GM21526 (cell line): ENCODE data around the gene ASTL.
A peak's percentile ranks its signal among the peaks of the same experiment; 100 is the strongest.

Source experiments
- ATAC-seq: cut with Tn5 transposase; IDR thresholded peaks from one replicate; pipeline ENCODE4 v1.9.1; 2021; ENCODE audit warnings: moderate library complexity; ENCODE audit not compliant: unreplicated experiment, low FRiP score

ASTL gene

GRCh38 chr2:96138179-96139145 lies at the start of gene ASTL:
ASTL (minus strand) TSS chr2:96138502; CDS start chr2:96138436, 66 bp downstream.
- ATAC-seq: no peak

DNA sequence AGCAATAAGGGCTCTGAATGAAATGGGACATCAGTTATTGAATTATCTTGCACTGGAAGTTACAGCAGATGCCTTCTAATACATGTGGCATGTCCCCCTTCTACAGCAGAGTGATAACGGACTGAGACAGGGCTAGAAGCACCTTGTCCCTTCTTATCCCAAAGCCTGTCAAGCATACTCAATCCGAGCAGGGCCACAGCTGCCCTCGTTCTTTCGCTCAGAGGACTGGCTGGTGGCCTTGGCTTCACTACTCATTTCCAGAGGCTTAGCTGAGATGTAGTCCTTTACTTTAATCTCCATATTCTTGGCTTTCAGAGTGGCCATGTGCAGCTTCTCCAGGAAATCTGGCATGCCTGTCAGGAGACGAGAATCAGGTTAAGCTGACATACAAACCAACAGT lies 48.3 kb upstream of the ASTL start:
- ATAC-seq: no peak

DNA sequence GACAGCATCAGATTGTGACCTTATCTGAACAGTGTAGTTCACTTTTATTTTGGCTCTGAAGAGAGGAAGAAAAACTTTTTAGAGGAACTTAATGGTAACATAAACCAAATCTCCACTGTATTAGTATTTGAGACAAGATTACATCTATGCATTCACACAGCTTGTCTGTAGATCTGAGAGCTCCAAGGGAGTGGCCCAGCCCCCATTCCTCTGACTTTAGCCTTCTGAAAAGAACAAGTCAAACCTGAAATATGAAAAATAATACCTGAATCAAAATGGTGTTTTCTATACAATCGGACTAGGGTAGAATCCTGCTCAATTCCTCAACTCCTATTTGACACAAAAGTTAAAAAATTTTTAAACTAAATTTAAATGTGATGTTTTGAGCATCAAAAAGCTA lies 47.2 kb upstream of the ASTL start:
- no peak for ATAC-seq

- no peak for ATAC-seq
Measured at GRCh38 chr2:96184989-96185388, 46.7 kb upstream of the ASTL start.

GRCh38 chr2:96184188-96184587 lies 45.9 kb upstream of the ASTL start:
- ATAC-seq: no peak

- no peak for ATAC-seq
Measured at GRCh38 chr2:96181529-96181928, 43.2 kb upstream of the ASTL start.

GRCh38 chr2:96180521-96180920 lies 42.2 kb upstream of the ASTL start:
- no peak for ATAC-seq

DNA sequence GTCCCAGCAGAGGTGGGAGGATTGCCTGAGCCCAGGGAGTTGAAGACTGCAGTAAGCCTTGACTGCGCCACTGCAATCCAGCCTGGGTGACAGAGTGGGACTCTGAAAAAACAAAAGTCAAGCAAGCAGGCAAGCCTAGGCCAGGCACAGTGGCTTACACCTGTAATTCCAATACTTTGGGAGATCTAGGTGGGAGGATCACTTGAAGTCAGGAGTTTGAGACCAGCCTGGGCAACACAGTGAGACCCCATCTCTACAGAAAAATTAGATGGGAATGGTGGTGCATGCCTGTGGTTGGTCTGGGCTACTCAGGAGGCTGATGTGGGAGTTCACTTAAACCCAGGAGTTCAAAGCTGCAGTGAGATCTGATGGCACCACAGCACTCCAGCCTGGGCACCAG lies 41.7 kb upstream of the ASTL start:
- ATAC-seq: no peak

DNA sequence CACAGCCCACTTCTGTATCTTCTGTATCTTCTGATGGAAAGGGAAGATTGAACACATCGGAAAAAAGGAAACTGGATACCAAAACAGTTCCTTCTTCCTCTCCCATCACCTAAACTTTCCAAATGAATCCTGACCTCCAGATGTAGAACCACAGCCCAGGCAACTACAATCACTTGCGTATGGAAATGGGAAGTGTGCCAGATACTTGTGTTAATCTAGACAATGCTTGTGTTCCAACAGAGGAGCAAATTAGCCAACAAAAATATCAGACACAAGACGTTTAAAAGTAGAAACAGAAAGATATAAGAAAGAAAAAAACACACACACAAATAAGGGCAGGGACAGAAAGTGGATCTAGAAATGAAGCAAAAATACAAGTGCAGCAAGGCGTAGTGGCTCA lies 38.4 kb upstream of the ASTL start:
- no peak for ATAC-seq

GRCh38 chr2:96175951-96176350 lies 37.6 kb upstream of the ASTL start:
- ATAC-seq: no peak

DNA sequence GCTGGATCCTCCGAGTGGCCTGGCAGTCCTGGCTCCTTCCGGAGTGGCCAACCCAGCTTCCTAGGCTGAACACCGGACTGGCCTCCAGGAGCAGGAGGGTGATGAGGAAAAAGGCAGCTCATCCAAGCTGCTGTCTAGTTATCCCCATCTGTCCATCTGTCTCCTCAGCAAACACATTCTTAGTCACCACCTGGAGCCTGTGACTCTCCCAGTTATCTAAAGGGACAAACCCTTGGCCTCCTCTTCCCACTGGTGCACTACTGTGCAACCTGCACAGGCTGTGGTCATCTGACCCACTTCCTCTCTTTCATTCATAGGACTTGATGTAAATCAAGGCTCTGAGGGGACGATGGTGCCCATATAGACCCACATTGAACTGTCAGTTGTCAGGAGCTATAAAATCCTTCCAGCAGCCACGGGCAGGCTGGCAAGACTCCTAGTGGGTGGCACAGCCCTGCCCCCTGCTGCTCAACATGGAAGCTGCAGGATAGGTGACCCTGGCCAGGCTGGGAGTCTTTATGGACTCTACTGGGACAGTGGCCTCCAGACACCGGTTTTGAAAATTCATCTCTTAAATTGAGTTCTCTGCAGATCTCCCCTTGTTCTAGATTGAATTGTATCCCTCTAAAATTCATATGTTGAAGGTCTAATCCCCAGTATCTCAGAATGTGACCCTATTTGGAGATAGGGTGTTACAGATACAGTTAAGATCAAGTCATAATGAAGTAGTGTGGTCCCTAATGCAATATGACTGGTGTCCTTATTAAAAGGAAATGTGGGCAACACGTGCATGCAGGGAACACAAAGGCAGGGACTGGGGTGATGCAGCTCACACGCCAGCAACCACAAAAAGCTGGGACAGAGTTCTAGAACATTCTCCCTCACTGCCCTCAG lies 36.2 kb upstream of the ASTL start:
- ATAC-seq: peak; percentile 73

- ATAC-seq: no peak
Measured at GRCh38 chr2:96171831-96172230, 33.5 kb upstream of the ASTL start.

DNA sequence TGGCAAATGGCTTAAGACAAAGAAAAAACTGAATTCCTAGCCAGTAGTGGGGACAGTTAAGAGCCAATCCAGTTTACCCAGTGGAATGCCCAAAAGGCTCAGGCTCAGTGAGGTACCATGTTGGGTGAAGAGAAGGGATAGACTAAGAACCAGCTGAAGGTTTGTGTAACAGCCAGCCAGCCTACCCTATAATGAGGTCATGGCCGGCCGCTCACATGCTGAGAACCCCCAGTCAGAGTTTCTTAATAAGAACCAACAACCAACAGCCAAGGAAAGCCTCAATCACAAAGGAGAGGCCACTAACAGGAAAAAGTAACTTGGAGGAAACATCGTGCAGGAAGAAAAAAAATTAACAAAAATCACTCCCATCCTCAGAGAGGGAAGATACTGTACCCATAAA lies 32.3 kb upstream of the ASTL start:
- no peak for ATAC-seq

GRCh38 chr2:96169868-96170507 lies 31.7 kb upstream of the ASTL start:
- no peak for ATAC-seq

DNA sequence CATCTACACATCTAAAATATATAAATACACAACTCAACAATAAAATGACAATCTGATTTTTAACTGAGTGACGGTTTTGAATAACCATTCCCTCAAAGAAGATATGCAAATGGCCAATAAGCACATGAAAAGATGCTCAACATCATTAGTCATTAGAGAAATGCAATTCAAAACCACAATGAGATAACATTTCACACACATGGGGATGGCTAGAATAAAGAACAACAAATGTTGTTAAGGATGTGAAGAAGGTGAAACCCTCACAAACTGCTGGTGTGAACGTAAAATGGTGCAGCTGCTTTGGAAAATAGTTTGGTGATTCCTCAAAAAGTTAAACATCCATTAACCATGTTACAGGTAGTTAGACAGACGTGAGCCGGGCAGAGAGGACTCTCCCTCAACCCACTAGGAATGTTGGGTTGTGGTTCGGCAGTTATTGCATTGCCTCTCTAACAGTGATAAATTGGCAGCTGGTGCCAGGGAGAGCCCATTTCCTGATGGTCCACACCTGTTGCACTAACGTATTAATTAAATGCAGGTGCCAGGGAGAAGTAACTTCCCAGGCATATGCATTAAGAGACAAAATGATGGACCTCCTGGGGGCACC lies 29.2 kb upstream of the ASTL start:
- ATAC-seq: no peak

DNA sequence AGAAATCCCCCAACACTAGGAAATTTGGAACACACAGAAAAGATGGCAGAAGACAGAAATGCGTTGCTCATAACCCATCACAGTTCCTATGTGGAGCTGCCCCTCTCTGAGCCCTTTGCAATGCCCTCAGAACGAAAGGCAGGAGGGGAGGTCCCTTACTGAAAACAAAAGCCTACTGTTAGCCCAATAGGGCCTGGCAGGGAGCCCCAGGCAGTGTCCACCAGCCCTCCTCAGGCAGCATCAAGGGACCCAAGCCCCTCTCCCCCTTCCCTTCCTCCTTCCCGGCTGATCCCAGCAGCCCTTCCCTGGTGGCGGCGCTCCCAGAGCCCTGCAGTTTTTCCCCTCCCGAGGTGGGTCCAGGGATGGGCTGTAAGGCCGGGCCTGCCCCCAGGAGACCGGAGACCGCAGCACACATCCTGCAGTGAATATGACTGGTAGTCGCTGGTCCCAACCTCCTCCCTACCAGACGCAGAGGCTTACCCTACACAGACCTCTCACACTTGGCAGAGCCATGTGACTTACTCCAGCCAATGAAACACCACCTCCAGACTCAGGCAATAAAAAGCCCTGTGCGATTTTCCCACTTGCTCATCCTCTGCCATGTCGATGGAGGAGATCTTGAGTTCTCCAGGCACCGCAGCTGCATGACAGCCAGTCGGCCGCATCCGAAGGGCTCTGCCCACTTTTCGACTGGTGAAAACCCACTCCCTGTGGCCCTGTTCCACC lies 26.3 kb upstream of the ASTL start:
- ATAC-seq: peak; percentile 57

- ATAC-seq: peak; percentile 57
Measured at GRCh38 chr2:96163768-96164429, 25.6 kb upstream of the ASTL start.

- ATAC-seq: peak; percentile 14
Measured at GRCh38 chr2:96163415-96163767, 25.1 kb upstream of the ASTL start.

GRCh38 chr2:96161898-96162297 lies 23.6 kb upstream of the ASTL start:
- no peak for ATAC-seq
